Measurements from ENCODE around the gene HOXD4.

The HOXD4 gene

DNA sequence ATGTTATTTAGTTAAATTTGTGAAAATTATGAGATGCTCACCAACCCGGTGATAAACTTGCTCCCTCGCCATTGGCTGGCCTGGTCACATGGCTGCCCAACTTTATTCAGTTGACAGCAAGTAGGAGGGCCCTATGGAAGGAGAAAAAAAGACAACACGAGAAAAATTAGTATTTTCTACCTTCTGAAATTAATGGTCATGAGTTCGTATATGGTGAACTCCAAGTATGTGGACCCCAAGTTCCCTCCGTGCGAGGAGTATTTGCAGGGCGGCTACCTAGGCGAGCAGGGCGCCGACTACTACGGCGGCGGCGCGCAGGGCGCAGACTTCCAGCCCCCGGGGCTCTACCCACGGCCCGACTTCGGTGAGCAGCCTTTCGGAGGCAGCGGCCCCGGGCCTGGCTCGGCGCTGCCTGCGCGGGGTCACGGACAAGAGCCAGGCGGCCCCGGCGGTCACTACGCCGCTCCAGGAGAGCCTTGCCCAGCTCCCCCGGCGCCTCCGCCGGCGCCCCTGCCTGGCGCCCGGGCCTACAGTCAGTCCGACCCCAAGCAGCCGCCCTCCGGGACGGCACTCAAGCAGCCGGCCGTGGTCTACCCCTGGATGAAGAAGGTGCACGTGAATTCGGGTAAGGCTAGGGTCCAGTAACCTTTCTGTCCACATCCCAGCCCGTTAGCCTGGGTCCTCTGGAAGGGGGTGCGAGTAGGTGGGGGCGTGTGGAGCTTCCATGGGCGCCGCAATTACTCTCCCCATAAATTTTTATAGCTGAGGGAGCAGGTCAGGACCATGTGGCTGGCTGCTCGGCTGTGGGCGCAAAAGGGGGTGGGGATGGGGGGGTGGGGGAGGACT lies at the start of gene HOXD4:
Gene HOXD4, plus strand, starts transcription at position 109 of the 846 bp plus-strand sequence. Its CDS starts 84 bp downstream, at position 193.
- DNase-seq: no peak

DNA sequence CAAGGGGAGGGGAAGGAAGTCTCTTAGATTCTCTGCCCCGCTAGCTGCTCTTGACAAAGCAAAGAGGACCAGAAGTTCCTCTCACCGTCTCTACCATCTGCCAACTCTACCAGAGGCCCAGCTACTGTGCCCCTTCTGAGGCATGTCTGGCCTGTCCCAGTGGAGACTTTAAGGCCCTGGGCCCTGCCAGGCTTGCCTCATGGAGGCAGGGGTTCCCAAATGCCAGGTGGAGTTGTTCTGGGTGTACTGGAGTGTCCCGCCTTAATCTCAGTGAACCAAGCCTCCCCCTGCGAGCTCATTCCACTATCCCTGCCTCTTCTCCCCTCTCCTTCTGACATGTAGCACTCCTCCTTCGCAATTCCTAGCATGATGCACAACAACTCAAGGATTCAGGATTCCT lies 49.5 kb upstream of the HOXD4 start:
- no peak for DNase-seq

DNA sequence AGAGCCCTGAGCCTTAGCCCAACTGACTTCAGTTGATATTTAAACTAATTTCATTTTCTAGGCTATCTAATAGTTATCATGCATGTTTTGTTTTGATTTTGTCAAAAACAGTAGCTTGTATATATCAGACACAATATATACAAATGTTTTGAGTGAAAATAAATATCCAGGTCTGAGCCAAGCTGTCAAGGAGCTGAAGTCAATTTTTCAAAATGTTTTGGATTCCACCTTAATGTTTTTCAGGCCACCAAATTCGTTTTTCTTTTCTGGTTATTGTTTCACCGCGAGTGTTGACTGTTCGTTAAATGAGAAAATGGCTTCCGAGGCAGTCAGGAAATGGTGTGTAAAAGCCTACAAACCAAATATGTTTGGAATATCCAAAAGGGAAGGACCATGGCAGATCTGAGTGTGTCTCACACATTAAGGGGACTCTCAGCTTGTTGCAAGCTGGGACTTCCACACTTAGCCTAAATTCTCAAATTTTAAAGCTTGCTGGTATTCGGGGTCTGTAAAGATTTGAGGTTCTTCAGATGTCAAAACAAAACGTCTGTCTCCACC lies 49.0 kb upstream of the HOXD4 start:
- no peak for DNase-seq

DNA sequence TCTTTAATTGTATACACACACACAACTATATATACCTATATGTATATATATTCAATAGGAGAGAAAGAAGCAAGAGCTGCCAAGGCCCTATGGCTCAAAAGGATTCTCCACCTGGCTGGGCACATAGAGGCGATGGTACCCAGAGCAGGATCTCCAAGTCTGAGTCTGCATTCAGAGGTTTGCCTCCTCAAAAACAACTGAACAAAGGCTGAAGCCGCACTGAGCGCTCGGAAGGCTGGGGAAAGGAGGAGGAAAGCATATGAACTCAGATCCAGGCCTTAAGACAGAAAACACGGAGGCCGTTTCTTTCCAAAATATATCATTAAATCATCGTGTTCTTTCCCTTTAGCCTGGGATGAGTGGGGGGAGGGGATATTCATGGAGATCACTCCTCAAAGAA lies 48.2 kb upstream of the HOXD4 start:
- DNase-seq: no peak

DNA sequence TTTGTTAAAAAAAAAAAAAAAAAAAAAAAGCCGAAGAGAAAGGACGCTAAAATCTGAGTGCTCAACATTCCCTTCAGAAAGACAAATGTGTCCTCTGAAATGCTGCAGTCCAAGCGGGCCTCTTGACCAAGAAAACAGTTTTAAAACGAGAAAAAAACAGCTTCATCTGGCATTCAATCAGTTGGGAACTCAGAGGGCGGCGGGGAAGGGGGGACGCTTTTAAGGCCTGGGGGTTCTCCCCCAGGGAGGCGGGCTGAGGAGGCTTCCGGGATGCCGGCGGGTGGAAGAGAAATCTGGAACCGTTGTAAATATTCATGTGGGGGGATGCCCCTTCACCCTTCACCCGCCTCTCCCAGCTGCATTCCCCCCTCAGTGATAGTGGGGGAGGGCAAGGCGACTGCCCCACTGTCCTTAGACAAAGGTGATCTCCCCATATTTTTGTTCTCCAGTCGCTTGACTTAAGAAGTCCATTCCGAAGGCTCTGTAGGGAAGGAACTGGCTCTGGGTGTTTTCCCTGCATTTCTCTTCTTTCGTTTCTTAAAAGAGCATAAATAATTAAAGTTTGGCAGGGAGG lies 47.5 kb upstream of the HOXD4 start:
- no peak for DNase-seq

DNA sequence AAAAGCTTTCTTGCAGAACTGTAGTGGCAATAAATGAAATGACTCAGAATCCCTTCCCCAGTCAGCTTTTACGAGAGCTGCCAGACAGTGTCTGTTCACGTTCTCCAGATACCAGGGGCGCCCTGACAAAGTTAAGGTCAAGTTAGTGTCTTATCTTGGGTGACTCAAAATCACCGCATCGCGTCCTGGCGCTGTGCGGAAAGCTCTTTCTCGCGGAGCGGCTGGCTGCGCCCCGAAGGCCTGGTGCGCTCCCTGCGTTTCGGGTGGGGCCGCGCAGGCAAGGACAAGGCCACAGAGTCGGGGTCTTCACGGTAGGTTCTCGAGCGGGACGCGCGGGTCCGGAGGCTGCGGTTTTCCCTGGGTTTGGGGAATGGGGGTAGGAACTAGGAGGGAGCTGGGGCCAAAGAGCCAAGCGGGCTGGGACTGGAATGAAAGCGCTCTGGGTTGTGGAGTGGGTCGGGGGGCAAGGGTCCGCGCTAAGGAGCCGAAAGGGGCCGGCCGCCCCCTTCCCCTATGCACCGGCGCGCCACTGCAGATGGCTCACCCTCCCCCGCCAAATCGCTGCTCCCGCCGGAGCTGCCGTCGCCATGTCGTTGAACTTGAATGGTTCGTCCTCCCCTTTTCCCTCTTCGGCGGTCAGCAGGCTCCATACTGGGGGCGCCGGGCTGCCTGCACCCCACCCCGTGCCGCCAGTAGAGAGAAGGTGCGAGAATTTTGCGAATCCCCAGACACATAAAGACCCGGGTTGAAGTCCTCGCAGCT lies 46.9 kb upstream of the HOXD4 start:
- DNase-seq: no peak

DNA sequence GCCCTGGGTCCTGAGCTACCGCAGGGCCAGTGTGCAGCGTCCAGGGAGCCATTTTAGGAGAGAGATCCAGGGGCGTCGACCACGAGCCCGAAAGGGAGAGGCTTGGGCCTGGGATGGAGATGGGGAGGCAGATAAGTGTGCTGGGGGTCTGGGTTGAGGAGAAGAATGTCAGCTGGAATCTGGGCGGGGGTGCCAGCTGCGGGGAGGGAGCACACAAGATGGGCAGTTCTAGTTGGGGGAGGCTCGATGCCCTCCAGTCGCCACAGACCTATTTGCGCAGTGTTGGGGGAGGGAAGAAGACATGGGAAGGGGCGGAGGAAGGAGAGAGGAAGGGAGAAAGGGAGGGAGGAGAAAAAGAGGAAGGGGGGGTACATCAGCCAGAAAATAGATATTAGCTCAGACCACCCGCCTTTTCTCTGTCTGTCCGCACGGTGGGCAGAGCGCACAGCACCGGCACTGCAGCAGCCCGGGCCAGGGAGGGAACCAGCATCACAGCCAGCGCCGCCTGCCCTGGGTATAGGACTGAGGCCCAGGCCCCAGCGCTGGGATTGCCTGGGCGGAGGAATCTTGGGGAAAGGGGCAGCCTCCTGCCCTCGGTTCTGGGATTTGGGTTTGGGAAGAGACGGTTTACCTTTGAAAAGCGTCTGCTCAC lies 46.1 kb upstream of the HOXD4 start:
- no peak for DNase-seq

DNA sequence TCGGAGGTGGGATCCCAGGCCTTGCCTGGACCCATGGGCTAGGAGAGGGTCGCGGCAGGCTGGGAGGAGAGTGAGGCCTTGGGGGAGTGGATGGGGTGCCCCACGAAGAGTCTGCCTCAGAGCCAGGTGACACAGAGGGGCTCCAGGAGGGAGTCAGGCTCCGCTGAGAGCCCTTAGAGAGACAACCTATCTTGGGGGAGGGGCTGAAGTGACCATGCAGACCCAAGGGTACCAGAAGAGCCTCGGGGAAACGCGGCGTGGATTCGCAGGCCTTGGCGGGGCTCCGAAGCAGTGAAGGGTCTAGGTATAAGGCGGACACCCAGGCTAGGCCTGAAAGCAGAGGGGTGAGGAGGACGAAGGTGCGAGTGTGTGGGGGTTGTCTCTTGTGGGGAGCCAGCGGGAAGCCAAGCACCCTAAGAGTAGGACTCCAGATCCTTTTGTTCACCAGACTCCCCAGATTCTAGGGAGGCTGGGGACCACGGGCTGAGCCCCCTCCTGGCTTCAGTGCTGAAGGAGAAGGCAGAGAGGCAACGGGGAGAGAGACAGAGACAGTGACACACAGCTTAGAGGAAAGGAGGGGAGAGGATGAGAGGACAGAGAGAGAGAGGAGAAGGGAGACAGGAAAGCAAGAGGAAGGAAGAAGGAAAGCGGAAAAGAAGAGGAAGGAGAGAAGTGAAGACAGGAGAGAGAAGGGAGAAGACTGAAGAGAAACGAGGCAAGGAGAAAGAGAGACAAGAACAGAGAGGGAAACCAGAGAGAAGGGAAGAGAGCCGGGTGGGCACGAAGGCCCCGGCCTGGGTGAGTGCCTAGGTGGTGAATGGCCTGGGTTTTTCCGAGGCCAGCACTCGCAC lies 45.4 kb upstream of the HOXD4 start:
- DNase-seq: no peak

DNA sequence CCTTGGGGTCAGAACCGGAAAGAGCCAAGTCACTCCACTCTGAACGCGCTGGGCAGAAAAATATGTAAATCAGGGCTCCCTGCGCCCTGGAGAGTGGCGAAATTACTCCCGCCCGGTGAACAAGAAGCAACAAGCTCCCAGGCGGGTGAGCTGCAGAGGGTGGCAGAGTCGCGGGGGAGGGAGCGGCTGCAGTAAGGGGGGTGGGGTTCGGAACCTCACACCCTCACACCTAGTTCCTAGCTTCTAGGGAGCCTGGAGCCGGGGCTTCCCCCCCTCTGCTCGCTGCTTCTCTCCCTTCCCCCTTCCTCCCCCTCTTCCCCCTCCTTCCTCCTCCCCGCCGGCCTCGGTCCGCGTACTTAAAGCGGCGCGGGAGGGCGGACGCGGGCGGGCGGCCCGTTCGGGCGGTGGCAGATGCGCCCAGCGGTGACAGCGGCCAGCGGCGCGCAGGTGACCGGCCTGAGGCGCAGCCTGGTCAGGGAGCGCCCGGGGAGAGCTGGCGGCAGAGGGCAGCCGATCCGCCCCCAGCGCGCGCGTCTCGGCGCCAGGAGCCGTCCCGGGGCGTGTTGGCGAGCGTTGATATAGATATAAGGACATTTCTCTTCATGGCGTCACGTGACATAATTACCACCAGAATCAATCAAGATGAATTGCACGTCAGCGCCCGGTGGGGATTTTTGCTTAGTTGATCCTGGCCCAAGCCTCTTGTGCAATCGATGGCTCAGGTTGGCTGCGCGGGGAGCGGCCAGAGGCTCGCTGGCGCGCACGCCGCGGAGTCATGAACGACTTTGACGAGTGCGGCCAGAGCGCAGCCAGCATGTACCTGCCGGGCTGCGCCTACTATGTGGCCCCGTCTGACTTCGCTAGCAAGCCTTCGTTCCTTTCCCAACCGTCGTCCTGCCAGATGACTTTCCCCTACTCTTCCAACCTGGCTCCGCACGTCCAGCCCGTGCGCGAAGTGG lies 44.5 kb upstream of the HOXD4 start, which contains the start of gene HOXD11:
Gene HOXD11, plus strand, starts transcription at position 700 of the 959 bp plus-strand sequence. Its CDS starts 76 bp downstream, at position 776.
- no peak for DNase-seq

DNA sequence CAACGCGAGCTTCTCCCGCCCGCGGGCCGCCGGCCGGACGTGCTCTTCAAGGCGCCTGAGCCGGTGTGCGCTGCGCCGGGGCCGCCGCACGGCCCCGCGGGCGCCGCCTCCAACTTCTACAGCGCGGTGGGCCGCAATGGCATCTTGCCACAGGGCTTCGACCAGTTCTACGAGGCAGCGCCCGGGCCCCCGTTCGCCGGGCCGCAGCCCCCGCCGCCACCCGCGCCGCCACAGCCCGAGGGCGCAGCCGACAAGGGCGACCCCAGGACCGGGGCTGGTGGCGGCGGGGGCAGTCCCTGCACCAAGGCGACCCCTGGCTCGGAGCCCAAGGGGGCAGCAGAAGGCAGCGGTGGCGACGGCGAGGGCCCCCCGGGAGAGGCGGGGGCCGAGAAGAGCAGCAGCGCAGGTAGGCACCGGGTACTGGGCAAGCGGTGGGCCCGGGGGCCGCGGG lies 43.6 kb upstream of the HOXD4 start:
- DNase-seq: no peak

DNA sequence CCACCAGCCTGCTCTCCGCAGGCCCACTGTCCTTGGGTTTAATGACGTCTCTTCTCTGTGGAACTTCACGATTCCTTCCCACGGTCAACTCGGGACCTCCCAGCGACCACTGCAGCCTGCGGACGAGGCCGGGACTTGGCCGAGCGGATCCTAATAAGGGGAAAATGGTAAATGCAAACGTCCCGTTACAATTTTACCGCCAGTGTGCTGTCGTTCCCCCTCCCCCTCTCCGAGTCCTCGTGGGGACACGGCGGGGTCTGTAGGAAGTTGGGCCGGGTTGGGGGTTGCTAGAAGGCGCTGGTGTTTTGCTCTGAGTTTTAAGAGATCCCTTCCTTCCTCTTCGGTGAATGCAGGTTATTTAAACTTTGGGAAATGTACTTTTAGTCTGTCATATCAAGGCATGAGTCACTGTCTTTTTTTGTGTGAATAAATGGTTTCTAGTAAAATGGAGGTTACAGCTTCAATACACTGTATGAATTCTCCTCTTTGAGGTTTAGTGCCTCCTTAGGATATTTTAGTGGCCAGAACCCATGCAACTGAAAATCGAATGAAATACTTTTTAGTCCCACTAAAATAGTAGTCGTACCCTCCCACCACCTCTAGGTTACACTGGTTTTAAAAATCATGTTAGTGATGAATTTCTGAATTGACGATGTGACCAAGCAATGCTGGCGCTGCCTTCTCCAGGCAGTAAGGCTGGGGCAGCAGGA lies 42.0 kb upstream of the HOXD4 start:
- no peak for DNase-seq

DNA sequence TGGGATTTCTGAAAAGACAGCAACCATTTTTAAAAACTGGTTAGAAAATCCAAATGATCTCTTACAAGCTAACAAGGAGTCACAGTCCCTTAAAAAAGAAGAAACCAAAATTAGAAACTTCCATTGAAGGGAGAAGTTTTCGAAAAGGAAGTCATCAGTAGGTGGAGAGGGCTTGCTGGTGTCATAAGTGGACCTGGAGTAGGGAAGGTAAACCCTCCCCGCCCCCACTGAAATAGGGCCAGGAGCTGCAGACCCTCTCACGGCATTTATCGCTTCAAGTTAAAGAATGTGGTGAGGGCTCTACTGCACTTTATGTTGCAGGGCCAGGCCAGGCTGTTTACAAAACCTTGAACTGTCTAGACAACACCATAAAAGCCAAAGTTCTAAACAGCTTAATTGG lies 41.4 kb upstream of the HOXD4 start:
- no peak for DNase-seq

DNA sequence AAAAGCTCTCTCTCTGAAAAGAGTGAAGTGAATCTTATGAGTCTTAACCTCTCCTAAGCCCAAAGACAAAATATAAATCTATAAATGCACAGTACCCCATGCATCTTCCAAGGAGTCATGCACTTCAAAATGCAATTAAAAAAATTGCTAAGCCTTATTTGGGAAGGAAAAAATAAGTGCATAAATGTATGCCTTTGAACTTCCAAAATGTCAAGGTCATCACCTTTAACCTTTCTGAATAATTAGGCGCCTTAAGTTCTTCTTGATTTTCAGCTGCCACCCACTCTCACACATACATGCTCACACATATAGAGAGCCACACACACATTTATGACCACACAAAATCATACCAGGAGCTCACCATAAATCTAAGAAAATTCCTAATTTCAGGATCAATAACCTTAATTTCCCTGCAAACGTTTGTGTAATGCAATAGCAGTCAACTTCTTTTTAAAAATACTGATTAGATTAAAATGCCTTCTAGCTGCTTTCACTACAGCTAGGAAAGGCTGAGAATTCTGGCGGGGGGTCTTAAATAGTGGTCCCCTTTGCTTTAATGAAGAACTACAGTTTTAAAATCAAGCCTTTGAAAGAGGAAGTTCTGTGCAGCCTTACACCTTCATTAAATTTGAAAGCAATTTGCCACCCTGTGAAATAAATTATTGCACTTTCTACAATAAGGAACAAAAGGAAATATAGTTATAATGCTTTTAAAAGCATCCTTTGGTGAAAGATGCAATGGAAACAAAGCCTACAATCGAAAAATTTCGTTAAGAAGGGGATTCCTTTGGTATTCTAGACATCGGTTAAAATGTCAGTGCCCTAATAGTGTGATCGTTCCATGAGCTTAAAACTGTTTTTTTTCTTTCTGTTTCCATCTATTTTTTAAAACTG lies 40.7 kb upstream of the HOXD4 start:
- no peak for DNase-seq

DNA sequence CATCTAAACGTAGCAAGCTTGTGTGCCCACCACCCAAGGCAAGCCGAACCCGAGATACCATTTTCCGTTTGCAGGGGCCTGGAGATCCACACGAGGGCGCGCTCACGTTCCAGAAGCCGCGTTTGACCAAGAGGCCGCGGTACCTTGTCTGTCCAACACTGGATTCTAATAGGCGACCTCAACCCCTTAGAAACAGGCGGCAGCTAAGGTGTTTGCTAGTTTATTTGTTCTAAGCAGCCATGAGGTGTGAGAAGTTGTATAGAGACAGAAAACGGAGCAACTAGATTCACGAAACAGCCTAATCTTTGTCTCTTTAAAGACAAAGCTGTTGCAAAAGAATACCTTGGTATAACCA lies 40.1 kb upstream of the HOXD4 start:
- peak; percentile 71 for DNase-seq

DNA sequence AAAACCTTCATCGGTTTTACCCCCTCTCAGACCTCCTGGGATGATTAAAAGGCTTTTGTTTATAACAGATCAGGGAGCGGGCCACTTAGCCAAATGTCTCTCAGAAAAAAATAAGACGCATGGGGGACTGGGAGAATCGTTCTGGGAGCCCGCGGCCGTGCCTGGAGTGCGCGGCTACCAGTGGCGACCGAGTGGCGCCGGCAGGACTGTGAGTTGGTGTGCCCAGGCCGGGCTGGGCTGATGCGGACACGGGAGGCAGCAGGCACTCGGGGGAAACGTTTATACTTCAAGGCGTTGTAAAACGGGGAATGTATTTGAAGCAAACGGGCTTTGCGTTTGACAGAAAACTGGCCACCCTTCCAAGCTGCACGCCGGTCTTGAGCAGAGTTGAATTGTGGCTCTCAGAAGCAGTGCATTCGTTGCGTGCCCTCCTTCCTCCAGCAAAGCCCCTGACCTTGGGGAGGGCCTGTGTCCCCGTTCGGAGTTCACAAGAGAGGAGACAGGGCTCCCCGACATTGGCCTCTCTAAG lies 39.4 kb upstream of the HOXD4 start:
- no peak for DNase-seq

DNA sequence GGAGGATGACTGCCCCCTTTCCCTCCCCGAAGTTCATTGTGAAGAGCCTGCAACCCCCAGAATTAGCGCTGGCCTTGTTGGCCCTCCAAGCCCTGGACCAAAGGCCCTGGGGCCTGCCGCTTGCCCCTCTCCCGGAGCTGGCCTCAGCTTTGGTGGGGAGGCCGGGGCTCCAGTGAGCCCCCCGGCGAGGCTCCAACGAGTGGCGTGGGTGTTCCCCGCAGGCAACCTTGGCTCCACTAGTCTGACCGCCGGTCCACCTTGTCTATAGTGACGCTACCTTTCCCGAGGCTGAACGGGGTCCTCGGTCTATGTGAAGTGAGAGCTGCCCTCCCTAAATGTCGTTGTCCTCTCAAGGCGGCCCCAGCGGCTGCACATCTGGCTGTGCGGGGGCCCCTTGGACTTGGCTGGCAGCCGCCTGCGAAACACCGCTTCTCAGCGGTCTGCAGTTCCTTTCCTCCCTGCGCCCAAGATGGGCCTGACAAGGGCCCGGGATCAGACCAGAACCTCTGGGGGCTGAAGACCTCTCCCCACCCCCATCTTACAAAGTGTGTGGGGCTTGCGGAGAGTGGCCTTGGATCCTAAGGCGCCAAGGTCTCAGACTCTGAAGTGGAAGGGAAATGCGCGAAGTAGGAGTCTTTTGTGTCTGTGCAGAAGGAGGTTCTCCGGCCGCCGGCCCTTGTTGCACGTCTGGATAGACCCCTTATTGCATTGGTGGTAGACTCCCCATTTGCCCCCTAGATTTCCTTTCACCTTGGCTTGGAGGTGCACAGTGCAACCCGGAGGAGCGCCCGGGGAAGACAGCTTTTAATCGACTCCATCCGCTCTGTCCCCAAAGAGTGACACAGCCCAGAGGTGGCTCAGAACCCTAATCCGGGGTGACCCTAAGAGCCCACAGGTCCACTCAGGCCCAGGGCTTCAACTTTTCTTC lies 38.7 kb upstream of the HOXD4 start:
- no peak for DNase-seq

DNA sequence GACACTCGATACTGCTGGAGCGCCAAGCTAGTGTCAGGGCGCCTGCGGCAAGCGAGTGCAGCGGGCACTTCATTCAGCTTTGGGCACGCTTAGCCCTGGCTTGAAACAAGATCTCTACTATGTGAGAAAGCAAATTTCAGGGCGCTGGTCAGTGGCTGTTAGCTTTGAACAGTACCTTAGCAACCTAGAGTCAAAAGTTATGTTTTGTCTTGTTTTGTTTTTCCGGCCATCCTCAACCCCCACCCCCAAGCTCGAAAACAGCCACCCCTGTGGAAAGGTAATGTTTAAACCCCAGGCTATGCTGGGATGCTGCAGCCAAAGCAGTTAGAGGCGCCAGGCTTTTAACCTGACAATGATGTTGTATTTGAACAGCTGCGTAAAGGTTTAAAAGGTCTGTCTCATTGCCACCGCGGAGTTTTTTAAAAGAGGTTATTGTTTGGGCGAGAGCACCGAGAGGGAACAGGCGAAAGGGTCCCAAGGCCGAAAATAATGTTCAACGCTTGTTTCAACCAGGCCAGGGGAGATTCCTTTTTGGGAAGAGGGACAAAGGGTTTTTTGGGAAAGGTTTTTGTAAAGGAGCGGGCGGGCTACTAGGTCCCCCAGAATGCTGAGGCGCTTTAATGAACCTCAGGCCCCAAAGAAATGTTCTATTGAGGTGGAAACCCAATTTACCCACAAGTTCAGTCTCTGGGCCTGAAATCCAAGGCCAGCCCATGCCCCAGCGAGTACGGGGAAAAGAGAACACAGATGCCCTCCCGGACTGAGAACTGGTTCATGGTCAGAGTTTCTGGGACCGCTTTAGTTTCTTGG lies 37.0 kb upstream of the HOXD4 start:
- no peak for DNase-seq
